ENCODE data around the gene RGS7. TPM values are rescaled to one million over a fixed set of nuclear protein-coding genes. Genes with fewer than 3 reads are reported as not detected.

The RGS7 gene
- total and polyA plus RNA-seq, 2 of the 8 experiments (the other 6 are each of a cell fraction or from before 2014, with no cell fraction given) = 1.6 to 3.0 TPM

- TF ChIP-seq CHD7 (IDR thresholded peaks at IDR 0.05; ENCODE audit: insufficient replicate concordance, low read length) (no peak), SRF (IDR thresholded peaks at IDR 0.05; ENCODE audit: low read depth, low read length) (no peak), CHD2 (IDR thresholded peaks at IDR 0.05; ENCODE audit: low read length) (no peak), SUZ12 (IDR thresholded peaks at IDR 0.05; ENCODE audit: low read length) (no peak), ATF2 (IDR thresholded peaks at IDR 0.05; ENCODE audit: low read length) (no peak)
These were observed 270.3 kb downstream of the RGS7 start (continued) for GRCh38 chr1:241086686-241087085.
